Neural cell (in vitro differentiated cells): ENCODE data around the gene CD48.

Experiments used
- EZH2 ChIP-seq: fragments of 200-600, 300-800 bp; shearing (Covaris generic), sonication (generic); IDR thresholded peaks from 2 replicates; pipeline ENCODE4 v1.6.1; 2014; ENCODE audit warnings: antibody characterized with exemption, low read length, borderline replicate concordance, mild to moderate bottlenecking; ENCODE audit not compliant: insufficient read depth, poor library complexity, severe bottlenecking
- POLR2AphosphoS5 ChIP-seq: IDR thresholded peaks from 2 replicates; pipeline ENCODE4 v1.6.1; 2012
- RAD21 ChIP-seq: fragments of 450-650 bp; conservative IDR thresholded peaks from 2 replicates; pipeline ENCODE4 v1.6.1; 2014; ENCODE audit warnings: antibody characterized with exemption, mild to moderate bottlenecking, moderate library complexity
- TAF1 ChIP-seq: IDR thresholded peaks from 2 replicates; pipeline ENCODE4 v1.6.1; 2012; ENCODE audit warnings: low read depth
- TF ChIP-seq, protein P1 (sequence below): fragments of 450-650 bp; IDR thresholded peaks from 2 replicates; pipeline ENCODE4 v1.5.1; 2014; ENCODE audit warnings: antibody characterized with exemption, mild to moderate bottlenecking, moderate library complexity; ENCODE audit not compliant: poor library complexity, severe bottlenecking

DNA sequence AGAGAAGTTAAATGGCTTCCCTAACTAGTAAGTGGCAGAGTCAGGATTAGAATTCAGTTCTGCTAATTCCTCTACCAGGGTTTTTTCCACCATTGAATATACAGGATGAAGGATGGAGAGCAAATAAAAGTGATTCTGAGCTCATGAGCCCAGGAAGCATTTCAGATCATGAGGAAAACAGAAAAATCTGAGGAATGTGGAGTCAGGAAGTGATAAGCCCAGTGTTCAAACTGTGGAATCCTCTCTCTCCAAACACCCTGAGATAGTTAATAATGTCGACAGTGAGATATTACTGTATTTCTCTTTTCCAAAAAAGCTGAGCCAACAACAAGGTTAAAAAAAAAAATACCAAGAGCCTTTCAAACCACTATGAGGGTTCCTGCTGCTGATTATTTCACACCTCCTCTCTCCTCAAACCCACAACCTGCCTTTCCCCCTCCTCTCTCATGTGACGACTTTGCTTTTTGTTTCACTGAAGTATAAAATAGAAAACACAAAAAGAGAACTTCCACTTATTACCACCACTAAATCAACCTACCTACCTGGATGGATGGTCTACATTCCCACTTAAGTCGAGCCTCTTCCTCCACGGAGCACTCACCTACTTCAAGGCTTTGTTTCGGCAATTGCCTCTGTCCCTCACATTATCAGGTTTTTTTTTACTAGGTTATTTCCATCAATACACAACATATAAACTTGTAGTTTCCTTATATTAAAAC is 73.6 kb downstream of the CD48 start:
- TF ChIP-seq TAF1 = no peak
- no peak for TF ChIP-seq EZH2
- TF ChIP-seq, protein P1, sequence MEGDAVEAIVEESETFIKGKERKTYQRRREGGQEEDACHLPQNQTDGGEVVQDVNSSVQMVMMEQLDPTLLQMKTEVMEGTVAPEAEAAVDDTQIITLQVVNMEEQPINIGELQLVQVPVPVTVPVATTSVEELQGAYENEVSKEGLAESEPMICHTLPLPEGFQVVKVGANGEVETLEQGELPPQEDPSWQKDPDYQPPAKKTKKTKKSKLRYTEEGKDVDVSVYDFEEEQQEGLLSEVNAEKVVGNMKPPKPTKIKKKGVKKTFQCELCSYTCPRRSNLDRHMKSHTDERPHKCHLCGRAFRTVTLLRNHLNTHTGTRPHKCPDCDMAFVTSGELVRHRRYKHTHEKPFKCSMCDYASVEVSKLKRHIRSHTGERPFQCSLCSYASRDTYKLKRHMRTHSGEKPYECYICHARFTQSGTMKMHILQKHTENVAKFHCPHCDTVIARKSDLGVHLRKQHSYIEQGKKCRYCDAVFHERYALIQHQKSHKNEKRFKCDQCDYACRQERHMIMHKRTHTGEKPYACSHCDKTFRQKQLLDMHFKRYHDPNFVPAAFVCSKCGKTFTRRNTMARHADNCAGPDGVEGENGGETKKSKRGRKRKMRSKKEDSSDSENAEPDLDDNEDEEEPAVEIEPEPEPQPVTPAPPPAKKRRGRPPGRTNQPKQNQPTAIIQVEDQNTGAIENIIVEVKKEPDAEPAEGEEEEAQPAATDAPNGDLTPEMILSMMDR = no peak
- TF ChIP-seq POLR2AphosphoS5 = no peak
- TF ChIP-seq RAD21 = no peak
